ENCODE measurements around the gene VCL. TPM values are rescaled to one million over a fixed set of nuclear protein-coding genes. Genes with fewer than 3 reads are reported as not detected.

The VCL gene
- total RNA-seq, 2 donors from 2014 or later = 97.2 to 285 TPM

GRCh38 chr10:74071157-74071556 is 73.2 kb downstream of the VCL start:
- intact Hi-C loops (cut with DNase I) = no loop called here
- no peaks in the 10 kb centered on the region for H3K9me3 ChIP-seq
- no peak overlapping the region for H3K27ac ChIP-seq

GRCh38 chr10:74072503-74072902 is 74.6 kb downstream of the VCL start:
- Histone ChIP-seq H3K27me3 (replicated peaks; ENCODE audit: insufficient read depth) (no peaks in the 10 kb centered on the region), H3K4me3 (no peak overlapping the region), H3K4me1 (replicated peaks) (no peaks in the 10 kb centered on the region), H3K9me3 (no peaks in the 10 kb centered on the region), H3K27ac (no peak overlapping the region), H3K36me3 (no peaks in the 10 kb centered on the region)
- DNase-seq (ENCODE audit: low spot score) = no peak
- intact Hi-C loops (cut with DNase I) = no loop called here
- no peak for TF ChIP-seq POLR2A (IDR thresholded peaks at IDR 0.05)
- 61% methylated on average over 6 of the region's 6 CpGs for WGBS

More at GRCh38 chr10:74071157-74071556, 73.2 kb downstream of the VCL start:
- Histone ChIP-seq H3K4me1 (replicated peaks) (no peaks in the 10 kb centered on the region), H3K27me3 (replicated peaks; ENCODE audit: insufficient read depth) (no peaks in the 10 kb centered on the region), H3K4me3 (no peak overlapping the region), H3K36me3 (no peaks in the 10 kb centered on the region)
- no peak for DNase-seq (ENCODE audit: low spot score)
- no peak for TF ChIP-seq POLR2A (IDR thresholded peaks at IDR 0.05)
- no peak for TF ChIP-seq CTCF (IDR thresholded peaks at IDR 0.05)
- no peak for TF ChIP-seq POLR2AphosphoS5 (IDR thresholded peaks at IDR 0.05)

GRCh38 chr10:74075906-74076305 is 78.0 kb downstream of the VCL start:
- H3K9me3 ChIP-seq = no peaks in the 10 kb centered on the region
- WGBS = 88% methylated on average over 5 of the region's 5 CpGs
- H3K27me3 ChIP-seq (replicated peaks; ENCODE audit: insufficient read depth) = no peaks in the 10 kb centered on the region
- TF ChIP-seq POLR2A (IDR thresholded peaks at IDR 0.05) (no peak), POLR2AphosphoS5 (IDR thresholded peaks at IDR 0.05) (no peak), CTCF (IDR thresholded peaks at IDR 0.05) (no peak)
- DNase-seq (ENCODE audit: low spot score) = no peak
- intact Hi-C loops (cut with DNase I) = no loop called here
- H3K4me3 ChIP-seq = no peak overlapping the region
- H3K4me1 ChIP-seq (replicated peaks) = no peaks in the 10 kb centered on the region
- H3K36me3 ChIP-seq = no peaks in the 10 kb centered on the region
- H3K27ac ChIP-seq = no peak overlapping the region

GRCh38 chr10:74076961-74077360 is 79.0 kb downstream of the VCL start:
- Histone ChIP-seq H3K27ac (no peak overlapping the region), H3K4me3 (no peak overlapping the region), H3K27me3 (replicated peaks; ENCODE audit: insufficient read depth) (no peaks in the 10 kb centered on the region), H3K36me3 (no peaks in the 10 kb centered on the region), H3K9me3 (no peaks in the 10 kb centered on the region), H3K4me1 (replicated peaks) (no peaks in the 10 kb centered on the region)
- no peak for TF ChIP-seq POLR2AphosphoS5 (IDR thresholded peaks at IDR 0.05)
- TF ChIP-seq POLR2A (IDR thresholded peaks at IDR 0.05) = no peak
- TF ChIP-seq CTCF (IDR thresholded peaks at IDR 0.05) = no peak
- 81% methylated on average over 2 of the region's 2 CpGs for WGBS
- intact Hi-C loops (cut with DNase I) = no loop called here
- no peak for DNase-seq (ENCODE audit: low spot score)

- TF ChIP-seq POLR2AphosphoS5 (IDR thresholded peaks at IDR 0.05) = no peak
- TF ChIP-seq CTCF (IDR thresholded peaks at IDR 0.05) = no peak
- TF ChIP-seq POLR2A (IDR thresholded peaks at IDR 0.05) = no peak
- intact Hi-C loops (cut with DNase I) = no loop called here
- no peaks in the 10 kb centered on the region for H3K27me3 ChIP-seq (replicated peaks; ENCODE audit: insufficient read depth)
- no peak overlapping the region for H3K27ac ChIP-seq
- no peaks in the 10 kb centered on the region for H3K36me3 ChIP-seq
- 93% methylated on average over 4 of the region's 4 CpGs for WGBS
- no peaks in the 10 kb centered on the region for H3K4me1 ChIP-seq (replicated peaks)
- no peaks in the 10 kb centered on the region for H3K9me3 ChIP-seq
- no peak for DNase-seq (ENCODE audit: low spot score)
- no peak overlapping the region for H3K4me3 ChIP-seq
Observed at GRCh38 chr10:74077416-74077815, 79.5 kb downstream of the VCL start.
